RWPE1 (cell line): ENCODE results near the gene UBE2Q1.

Source experiments
- CTCF ChIA-PET: fragments of 350-600 bp; sonication (Branson Sonifier 250); formaldehyde crosslinking; extraction: SDS; loops from one replicate; lab custom pipeline; 2021; lab: Yijun Ruan, JAX
- POLR2A ChIA-PET: fragments of 400-600 bp; formaldehyde crosslinking; extraction: SDS; loops from one replicate; lab custom pipeline; 2020; ENCODE audit warnings: antibody characterized with exemption; ENCODE audit not compliant: low non-redundant PET; lab: Yijun Ruan, JAX
- DNase-seq: peaks from one replicate; pipeline ENCODE4 v3.0.0; 2012; ENCODE audit warnings: low spot score
- H3K27ac ChIP-seq: fragments of 450-650 bp; 2 replicates; pipeline ENCODE4 v1.5.1; 2017
- CTCF ChIP-seq: fragments of 450-650 bp; conservative IDR thresholded peaks from 2 replicates; pipeline ENCODE4 v1.5.1; 2017; ENCODE audit warnings: low read depth, mild to moderate bottlenecking

UBE2Q1 gene

GRCh38 chr1:154557939-154558719, at the start of gene UBE2Q1:
TSS of gene UBE2Q1 (minus strand) at chr1:154558662. CDS start at chr1:154558553, 109 bp downstream.
- peak within 1 kb of the TSS; percentile 92 for H3K27ac ChIP-seq
- CTCF ChIA-PET, result no interaction called here
- no peak for DNase-seq
- POLR2A ChIA-PET, result interaction anchor here (0.6 kb wide), 1 partner anchor 415 kb away, joined by 6 read pairs; no protein-coding TSS in a partner anchor
- no peak for TF ChIP-seq CTCF

- ChIA-PET CTCF (no interaction called here), POLR2A (no interaction called here)
- TF ChIP-seq CTCF, result no peak
- peak; percentile 85 for DNase-seq
- peak within 1 kb of the TSS; percentile 92 for H3K27ac ChIP-seq
Measured at GRCh38 chr1:154607609-154608396, 49.3 kb upstream of the UBE2Q1 start, which contains the start of gene ADAR. TSS of gene ADAR (minus strand) at chr1:154608186. CDS start at chr1:154608006, 180 bp downstream.

GRCh38 chr1:154607106-154607608, 48.7 kb upstream of the UBE2Q1 start:
- DNase-seq, result no peak
- CTCF ChIA-PET, result interaction anchor here (0.6 kb wide), 1 partner anchor 465 kb away, joined by 4 read pairs; no protein-coding TSS in a partner anchor
- TF ChIP-seq CTCF, result no peak
- POLR2A ChIA-PET, result interaction anchor here (0.6 to 0.7 kb wide), 2 partner anchors 51 to 107 kb away, joined by 3 to 4 read pairs; no protein-coding TSS in a partner anchor
- peak overlapping the region; percentile 92 for H3K27ac ChIP-seq

GRCh38 chr1:154605534-154605933, 47.1 kb upstream of the UBE2Q1 start:
- POLR2A ChIA-PET, result interaction anchor here (0.6 kb wide), 1 partner anchor 332 kb away, joined by 3 read pairs; no protein-coding TSS in a partner anchor
- TF ChIP-seq CTCF, result no peak
- CTCF ChIA-PET, result interaction anchor here (0.6 kb wide), 1 partner anchor 1837 kb away, joined by 3 read pairs; no protein-coding TSS in a partner anchor
- H3K27ac ChIP-seq, result no peak overlapping the region
- DNase-seq, result no peak

- TF ChIP-seq CTCF, result no peak
- POLR2A ChIA-PET, result no interaction called here
- DNase-seq, result no peak
- no peak overlapping the region for H3K27ac ChIP-seq
- CTCF ChIA-PET, result interaction anchor here (0.6 kb wide), 2 partner anchors 124 to 357 kb away, joined by 3 to 6 read pairs; no protein-coding TSS in a partner anchor
Measured at GRCh38 chr1:154603317-154603716, 44.9 kb upstream of the UBE2Q1 start.

- no peak for TF ChIP-seq CTCF
- POLR2A ChIA-PET, result no interaction called here
- no peak overlapping the region for H3K27ac ChIP-seq
- no peak for DNase-seq
- CTCF ChIA-PET, result no interaction called here
Measured at GRCh38 chr1:154599658-154600057, 41.2 kb upstream of the UBE2Q1 start.
